Mucosa of gallbladder (tissue), 1 donor: Measurements from ENCODE around the gene PTPRM. TPM values are rescaled to one million over a fixed set of nuclear protein-coding genes. Genes with fewer than 3 reads are reported as not detected.

Source experiments
- DNase-seq: peaks from one replicate; pipeline ENCODE4 v3.0.0-alpha.2; 2020; ENCODE audit warnings: low spot score
- total RNA-seq: library from RNA; stranded (reverse); gene quantifications from one replicate; pipeline ENCODE4 v1.2.1, GENCODE V29; 2021
- donor health status: DM: no; HTN: no; CAD: no.

Gene PTPRM
- total RNA-seq, 1 donor from 2014 or later, result 61.5 TPM

DNA sequence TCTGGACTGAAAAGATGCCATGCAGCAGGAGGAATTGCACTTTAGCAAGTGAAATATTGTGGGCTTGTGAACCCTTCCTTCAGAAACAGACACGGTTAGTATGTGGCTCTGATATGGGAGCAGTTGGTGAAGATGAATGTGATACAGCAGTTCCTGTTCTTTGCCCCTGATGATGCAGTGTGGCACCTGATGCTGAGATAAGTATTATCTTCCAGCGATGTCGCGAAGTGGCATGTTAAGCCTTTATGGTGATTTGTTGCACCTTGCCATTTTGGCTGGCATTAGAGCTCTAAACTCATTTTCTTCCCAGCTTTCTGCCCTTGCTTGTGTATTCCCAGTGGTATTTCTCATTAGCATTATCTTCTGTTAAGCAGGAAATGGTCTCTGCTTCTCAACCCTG, 600.6 kb downstream of the PTPRM start:
- no peak for DNase-seq

DNA sequence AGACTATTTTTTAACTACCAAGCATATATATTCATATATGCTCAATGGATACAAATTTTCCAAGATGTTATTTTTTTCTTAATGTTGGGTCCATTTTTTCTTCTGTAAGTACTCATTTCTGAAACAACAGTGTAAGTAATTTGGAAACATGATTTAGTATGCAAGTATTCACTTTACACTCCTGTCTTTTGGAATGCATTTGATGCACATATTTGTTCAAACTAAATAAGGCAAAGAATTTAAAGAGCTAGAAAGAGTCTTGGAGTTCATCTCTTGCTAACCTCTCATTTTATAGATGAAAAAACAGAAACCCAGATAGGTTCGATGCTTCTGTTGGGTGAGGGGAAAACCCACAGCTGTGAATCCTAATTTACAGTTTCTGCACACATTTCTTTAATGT, 602.6 kb downstream of the PTPRM start:
- DNase-seq, result no peak

DNA sequence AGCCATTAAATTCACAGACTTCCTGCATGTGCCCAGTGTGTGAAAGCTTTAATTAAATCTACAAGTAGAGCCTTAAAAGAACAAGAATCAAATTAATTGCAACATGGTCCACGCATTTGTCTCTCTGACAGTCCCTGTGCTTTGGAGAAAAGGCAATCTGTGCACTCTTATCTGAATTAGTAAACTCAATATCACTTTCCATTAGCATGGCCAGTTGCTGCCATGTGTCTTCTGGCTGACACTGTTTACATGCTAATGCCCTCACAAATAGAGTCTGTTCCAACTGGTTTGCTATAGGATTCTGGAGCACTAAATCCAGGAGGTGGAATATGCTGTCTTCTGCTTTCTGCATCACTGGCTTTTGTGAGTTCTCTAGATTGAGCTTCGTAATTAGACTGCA, 607.7 kb downstream of the PTPRM start:
- no peak for DNase-seq

DNA sequence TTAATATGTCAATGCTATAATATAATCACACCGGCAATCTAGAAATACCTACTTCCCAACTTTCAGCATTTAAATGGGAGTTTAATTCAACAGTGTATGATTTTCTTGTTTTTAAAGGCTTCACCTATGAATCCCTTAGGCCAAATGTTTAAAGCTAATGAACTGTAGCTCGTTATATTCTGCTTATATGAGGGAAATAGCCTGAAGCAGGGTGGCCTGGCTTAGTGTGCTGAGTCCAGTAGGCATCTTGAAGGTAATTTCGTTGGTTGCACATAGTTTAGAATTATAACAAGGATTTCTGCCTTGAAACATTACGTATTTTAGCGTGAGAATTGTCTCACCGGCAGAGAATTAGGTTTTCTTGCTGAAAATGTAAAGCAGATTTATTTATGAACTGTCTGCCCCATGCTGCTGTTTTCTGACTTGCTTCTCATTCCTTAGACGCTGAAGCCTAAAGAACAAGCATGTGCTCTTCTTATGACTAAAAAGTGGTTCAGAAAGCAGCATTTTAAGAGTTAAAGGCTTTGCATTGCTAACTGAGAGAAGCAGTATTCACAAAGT, 608.5 kb downstream of the PTPRM start:
- DNase-seq, result no peak

GRCh38 chr18:8176109-8176508, 609.0 kb downstream of the PTPRM start:
- no peak for DNase-seq

DNA sequence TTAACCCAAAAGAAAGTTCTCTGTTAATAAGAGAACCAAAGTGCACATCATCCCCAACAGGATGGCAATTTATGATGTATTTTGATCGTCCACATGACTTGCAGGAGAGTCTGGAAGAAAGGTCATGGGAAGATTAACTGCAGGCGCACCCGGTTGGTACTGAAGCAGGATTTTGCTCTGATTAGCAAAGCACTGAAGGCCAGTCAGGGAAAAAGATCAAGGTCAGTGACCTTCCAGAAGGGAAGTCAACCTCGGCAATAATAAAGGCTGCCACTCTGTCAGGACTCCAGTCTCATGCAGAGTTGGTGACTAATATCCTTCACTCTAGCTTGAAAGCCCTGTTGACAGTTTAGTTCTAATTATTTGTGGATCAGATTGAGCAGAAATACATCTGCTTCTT, 609.4 kb downstream of the PTPRM start:
- DNase-seq, result no peak

DNA sequence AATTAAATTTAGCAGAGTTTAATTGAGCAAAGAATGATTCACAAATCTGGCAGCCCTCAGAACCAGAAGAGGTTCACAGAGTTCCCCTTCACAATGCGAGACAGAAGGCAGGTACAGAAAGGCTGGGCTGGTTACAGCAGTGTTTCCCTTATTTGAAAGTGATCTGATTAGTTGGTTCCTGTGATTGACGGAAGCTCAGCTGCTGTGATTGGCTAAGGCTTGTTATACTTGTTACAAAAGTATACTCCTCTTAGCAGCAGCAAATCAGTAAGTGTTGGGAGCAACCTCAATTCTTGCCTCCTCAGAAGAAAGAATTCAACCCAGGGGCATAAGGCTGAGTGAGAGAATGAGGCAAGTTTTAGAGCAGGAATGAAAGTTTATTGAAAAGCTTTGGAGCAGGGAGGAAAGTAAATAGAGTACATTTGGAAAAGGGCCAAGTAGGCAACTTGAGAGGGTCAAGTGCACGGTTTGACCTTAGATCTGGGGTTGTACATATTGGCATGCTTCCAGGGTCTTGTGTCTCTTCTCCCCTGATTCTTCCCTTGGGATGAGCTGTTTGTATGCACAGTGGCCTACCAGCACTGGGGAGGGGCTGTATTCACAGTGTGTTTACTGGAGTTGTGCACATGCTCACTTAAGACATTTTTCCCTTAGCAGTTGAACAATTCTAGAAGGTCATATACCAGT, 610.4 kb downstream of the PTPRM start:
- DNase-seq, result peak; percentile 16

- no peak for DNase-seq
These were observed 619.3 kb downstream of the PTPRM start for GRCh38 chr18:8186413-8186812.

DNA sequence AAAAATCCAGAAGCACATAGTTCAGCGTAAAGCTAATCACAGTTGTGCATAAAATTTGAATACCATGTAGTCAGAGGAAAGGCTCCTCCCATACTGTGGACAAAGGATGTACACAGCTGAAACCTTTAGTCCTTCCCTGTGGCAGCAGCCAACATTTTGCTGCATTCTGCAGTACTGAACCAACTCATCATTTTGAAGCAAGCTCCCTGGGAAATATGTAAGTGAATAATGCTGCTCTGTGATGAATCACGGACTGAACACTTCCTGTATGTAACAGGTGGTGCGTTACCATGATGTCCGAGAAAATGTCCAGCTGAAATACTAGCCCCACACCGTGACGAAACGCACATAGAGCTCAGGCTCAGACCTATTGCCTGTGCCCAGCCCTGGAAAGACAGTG, 621.1 kb downstream of the PTPRM start:
- no peak for DNase-seq

DNA sequence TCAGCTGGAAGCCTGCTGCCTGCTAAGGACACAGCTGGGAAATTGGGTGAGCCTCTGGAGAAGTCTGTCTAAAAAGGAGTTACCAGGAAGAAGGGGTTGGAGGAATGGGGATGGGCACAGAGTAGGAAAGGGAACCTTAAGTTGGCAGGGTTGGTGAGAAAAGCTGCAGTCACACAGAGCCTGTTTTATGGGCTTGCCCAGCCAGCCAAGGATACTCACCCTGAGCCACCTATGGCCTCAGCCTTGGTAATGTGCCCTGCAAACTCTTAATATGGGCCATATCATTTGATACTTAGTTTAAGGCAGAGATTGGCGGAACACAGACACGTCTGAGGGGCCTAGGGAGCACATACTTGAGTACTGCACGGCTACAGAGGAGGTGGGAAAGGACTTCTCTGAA, 623.9 kb downstream of the PTPRM start:
- no peak for DNase-seq

DNA sequence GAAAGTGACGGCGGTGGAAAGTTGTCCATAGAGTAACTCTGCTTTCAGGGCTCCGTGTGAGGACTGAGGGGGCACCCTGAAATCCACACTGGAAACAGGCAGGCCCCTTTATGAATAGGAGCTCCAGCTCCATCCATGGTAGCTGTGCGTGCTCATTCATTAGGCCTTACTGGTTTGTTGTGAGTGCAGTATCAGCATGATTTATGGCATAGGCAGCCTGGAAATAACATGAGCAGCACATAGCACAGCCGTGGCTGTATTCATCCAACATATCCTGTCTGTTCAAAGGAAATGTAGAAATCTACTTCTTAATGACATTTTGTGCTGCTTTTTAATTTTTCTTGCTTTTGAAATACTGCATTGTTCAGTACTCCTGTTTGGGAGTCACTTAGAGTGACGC, 627.3 kb downstream of the PTPRM start:
- DNase-seq, result no peak

DNA sequence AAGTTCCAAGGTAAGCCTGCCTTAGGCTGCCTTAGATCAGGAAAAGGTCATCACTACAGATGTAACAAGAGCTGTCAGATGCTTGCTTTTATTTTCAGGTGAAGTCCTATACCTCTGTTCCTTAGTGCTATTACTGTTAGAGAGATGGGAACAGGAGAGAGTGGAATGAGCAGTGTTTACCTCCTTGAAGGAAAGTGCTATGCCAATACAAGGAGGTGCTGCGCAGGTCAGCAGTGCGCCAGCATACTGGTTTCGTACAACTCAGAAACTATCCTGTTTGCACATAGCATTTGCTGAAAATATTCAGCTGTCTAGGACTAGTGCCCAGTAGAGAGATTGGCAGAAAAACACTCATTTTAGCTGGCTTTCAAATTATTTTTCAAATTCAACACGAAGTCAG, 629.1 kb downstream of the PTPRM start:
- DNase-seq, result no peak

DNA sequence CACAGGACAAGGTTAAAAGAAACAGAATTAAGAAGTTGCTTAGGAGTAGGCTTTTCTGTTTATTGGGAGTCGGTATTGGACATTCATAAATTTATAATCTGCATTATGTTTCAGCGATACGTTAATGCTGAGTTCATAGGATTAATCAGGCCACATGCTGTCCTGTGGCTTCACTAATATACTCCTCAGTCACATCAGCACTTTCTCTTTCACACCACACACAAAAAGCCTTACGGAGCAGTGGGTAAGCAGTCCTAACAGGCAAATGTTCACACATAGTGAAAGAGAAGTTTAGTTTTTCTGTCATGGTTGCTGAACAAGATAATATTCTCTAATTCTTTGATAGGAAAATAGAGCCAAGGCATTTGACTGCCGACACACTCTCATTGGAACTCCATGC, 630.4 kb downstream of the PTPRM start:
- no peak for DNase-seq

DNA sequence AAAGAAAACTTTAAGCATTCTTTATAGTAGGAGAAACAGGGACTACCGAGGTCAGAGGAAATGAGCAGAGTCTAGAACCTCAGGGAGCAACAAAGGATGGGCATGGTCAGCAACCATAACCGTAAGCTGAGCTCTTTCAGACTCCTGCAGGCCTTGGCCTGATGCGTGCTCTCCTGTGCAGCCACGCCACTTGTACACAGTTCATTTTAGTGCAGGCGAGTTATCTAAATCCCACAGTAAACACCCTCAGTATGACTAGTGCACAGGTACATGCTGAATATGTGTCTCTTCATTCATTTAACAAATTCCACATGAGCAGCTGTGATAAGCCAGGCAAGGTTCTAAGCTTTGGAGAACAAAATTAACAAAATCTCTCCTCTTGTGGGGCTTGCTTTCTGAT, 640.9 kb downstream of the PTPRM start:
- DNase-seq, result no peak

GRCh38 chr18:8208716-8209115, 641.6 kb downstream of the PTPRM start:
- no peak for DNase-seq

- DNase-seq, result no peak
These were observed 646.0 kb downstream of the PTPRM start for GRCh38 chr18:8212896-8213780.

GRCh38 chr18:8215741-8216140, 648.6 kb downstream of the PTPRM start:
- DNase-seq, result no peak

GRCh38 chr18:8217051-8217564, 650.0 kb downstream of the PTPRM start:
- no peak for DNase-seq

DNA sequence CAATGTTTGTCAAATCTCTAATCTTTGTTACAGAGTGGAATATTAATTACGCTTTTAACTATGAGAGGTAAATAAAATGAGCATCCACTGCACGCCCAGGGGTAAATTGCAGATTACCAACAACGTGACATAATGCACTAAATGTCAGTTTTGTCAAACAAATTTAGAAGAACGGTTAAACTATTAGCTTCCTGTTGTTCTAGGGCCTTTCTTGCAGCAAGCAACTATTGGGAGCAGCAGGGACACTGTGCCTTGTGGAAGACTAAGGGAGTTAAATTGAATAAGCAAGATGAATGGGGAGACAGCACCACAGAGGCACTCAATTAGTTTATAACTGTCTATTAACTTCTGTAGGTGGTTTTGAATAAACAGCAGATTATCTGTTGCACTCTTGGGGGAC, 651.1 kb downstream of the PTPRM start:
- no peak for DNase-seq

DNA sequence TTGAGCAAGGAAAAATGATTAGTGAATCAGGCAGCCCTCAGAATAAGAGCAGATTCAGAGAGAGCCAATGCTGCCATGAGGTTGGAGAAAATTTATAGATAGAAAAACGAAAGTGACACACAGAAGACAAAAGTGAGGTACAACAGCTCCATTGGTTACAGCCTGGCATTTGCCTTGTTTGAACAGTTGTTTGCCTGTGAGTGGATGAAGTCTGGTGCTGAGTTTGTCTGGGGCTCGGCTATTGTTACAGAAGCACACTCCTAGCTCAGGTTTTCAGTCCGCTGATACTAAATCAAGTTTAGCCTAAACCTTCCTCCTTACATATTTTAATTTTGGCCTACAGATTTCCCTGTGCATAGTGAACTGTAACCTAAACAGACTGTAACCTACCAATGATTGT, 654.3 kb downstream of the PTPRM start:
- DNase-seq, result no peak

GRCh38 chr18:8224576-8224975, 657.5 kb downstream of the PTPRM start:
- DNase-seq, result no peak

DNA sequence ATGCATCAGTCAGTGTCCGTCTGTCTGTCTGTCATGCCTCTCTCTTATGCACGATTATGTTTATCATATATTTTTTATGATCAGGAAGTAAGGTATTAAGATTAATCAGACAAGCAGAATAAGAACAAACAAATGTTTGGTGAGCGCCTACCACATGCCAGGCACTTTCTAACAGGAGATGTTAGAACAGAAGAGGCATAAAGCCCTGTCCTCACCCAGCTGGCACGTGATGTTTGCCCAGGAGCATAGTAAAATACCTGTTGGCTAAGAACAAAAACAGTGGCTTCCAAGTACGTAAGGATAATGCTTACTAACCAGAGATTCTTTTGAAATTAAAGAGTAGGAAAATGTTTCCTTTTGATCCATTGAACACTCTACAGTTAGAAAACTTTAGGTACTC, 661.9 kb downstream of the PTPRM start:
- no peak for DNase-seq

DNA sequence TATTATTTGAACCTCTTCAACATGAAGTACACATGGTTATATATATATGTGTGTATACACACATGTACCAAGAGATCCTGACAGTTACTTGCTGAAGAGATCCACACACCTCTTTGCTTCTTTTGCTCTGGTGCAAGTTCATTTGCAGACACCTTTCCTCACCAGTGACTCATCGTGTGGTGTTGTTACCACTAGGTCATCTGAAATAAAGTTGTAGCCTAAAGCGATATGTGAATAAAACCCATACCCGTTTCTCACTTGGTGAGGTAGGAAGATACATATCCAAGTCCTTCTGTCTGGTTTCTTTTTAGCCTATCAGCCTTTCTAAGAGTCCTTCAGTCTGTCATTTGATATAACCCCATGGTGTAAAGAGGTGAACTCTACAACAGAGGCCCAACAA, 662.7 kb downstream of the PTPRM start:
- DNase-seq, result no peak
